Activated T-cell treated with anti-CD3 and anti-CD28 coated beads, Interleukin-2, amount 50 U/mL, for 4 hours (primary cell): Measurements from ENCODE around the gene SLC35E2B. TPM values are rescaled to one million over a fixed set of nuclear protein-coding genes. Genes with fewer than 3 reads are reported as not detected.
A peak's percentile ranks its signal among the peaks of the same experiment; 100 is the strongest.
"Not testable (repeated sequence)": the region's sequence is repeated elsewhere in the genome, so short reads cannot be mapped to it uniquely, and the experiment has no call there.

Experiments
- ATAC-seq, 2 donors: fragments of 200-7000 bp; cut with Tn5 transposase; one replicate each; pipeline ENCODE4 v1.10.0; 2021
- DNase-seq: peaks from one replicate; pipeline ENCODE4 v3.0.0-alpha.2; 2020
- H3K27me3 Mint-ChIP-seq: one replicate; pipeline ENCODE4 v1.8.0; 2021; ENCODE audit warnings: low read depth, mixed read lengths
- H3K36me3 Mint-ChIP-seq: one replicate; pipeline ENCODE4 v1.8.0; 2022; ENCODE audit warnings: mixed read lengths; ENCODE audit not compliant: insufficient read depth
- H3K4me1 Mint-ChIP-seq: one replicate; pipeline ENCODE4 v1.8.0; 2021; ENCODE audit warnings: low read depth, mixed read lengths
- H3K4me3 Mint-ChIP-seq: one replicate; pipeline ENCODE4 v1.8.0; 2021; ENCODE audit warnings: mild to moderate bottlenecking, moderate library complexity, mixed read lengths
- H3K9me3 Mint-ChIP-seq: one replicate; pipeline ENCODE4 v1.8.0; 2021; ENCODE audit warnings: mixed read lengths
- total RNA-seq, 3 donors: library from RNA; stranded (reverse); gene quantifications; one replicate each; pipeline ENCODE4 v1.2.1, GENCODE V29; 2021

SLC35E2B gene
- total RNA-seq, 3 donors from 2014 or later, result 14.8 to 27.2 (median 20.2) TPM

DNA sequence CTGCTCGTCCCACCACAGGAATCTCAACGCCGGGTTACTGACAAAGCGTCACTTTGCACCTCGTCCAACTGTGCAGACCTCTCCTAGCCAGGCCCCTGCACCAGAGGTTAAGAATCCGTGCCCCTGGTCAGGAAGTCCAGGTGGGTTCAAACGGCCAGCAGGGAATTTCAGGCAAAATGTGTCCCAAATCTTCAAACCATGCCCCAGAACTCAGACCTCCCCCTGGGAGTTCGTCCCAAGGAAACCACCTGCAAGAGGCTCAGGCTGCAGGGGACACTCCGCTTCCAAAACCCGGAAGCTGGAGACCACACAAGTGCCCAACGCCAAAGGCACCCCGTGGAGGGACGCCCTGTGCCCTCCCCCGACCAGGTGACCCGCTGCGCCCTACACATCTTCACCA is 1.2 kb downstream of the SLC35E2B start:
- H3K9me3 Mint-ChIP-seq, DNase-seq, H3K4me3 Mint-ChIP-seq, ATAC-seq, H3K27me3 Mint-ChIP-seq, H3K36me3 Mint-ChIP-seq: not testable (repeated sequence)
- peaks cover 28% of the 10 kb centered on the region for H3K4me1 Mint-ChIP-seq

DNA sequence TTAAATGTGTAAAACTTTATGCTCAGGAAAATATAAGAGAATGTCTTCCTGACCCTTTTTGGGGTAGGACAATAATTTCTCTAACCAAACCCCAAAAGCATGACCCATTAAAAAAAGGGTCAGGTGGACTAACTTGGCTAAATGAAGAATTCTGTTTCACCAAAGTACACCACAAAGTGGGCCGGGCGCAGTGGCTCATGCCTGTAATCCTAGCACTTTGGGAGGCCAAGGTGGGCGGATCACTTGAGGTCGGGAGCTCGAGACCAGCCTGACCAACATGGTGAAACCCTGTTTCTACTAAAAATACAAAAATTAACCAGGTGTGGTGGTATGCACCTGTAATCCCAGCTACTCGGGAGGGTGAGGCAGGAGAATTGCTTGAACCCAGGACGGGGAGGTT is 3.1 kb downstream of the SLC35E2B start:
- not testable (repeated sequence) for H3K36me3 Mint-ChIP-seq, H3K9me3 Mint-ChIP-seq, H3K27me3 Mint-ChIP-seq, DNase-seq, ATAC-seq
- H3K4me1 Mint-ChIP-seq, result peaks cover 37% of the 10 kb centered on the region
- peak overlapping the region; percentile 21 for H3K4me3 Mint-ChIP-seq

DNA sequence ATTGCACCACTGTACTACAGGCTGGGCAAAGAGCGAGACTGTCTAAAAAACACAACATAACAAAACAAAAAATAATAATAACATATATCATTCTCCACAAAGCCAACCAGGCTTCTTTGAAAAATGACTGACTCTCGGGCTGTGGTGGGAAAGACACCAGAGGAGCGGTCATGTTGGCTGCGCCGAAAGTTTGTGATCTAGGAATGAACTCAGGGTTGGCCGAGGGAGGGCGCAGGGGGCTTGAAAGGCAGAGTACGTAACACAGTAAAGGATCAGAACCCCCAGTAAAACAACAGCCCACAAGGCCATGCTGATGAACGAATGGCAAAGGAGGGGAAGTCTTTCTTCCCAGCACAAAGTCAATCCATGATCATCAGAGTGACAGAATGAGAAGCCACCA is 4.7 kb downstream of the SLC35E2B start:
- DNase-seq, result no peak
- no peaks in the 10 kb centered on the region for H3K27me3 Mint-ChIP-seq
- H3K4me3 Mint-ChIP-seq, result no peak overlapping the region
- H3K9me3 Mint-ChIP-seq, result no peaks in the 10 kb centered on the region
- H3K4me1 Mint-ChIP-seq, result peaks cover 52% of the 10 kb centered on the region
- no peak for ATAC-seq
- peaks cover 18% of the 10 kb centered on the region for H3K36me3 Mint-ChIP-seq

DNA sequence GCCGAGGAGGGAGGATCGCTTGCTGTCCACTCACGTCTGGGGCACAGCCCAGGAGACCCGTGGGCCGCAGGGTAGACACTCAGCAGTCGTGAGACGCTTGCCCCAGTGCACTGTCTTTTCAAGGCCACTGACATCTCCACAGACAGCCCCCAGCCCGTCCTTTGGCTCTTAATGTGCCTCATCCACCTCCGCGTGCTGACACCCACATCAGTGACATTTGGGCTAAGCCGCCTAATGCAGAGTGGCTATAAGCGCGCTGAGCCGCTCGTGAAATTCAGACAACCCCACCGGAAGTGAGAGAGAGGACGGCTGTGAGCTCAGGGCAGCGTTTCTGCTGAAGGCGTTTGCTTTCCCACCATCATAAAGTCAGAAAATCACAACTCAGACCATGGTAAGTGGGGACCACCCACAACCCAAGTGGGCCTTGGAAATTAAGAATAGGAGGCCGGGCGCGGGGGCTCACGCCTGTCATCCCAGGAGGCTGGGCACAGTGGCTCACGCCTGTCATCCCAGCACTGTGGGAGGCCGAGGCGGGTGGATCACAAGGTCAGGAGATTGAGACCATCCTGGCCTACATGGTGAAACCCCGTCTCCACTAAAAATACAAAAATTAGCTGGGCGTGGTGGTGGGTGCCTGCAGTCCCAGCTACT is 8.4 kb downstream of the SLC35E2B start:
- H3K4me3 Mint-ChIP-seq, result no peak overlapping the region
- DNase-seq (no peak), ATAC-seq (no peak)
- peaks cover 17% of the 10 kb centered on the region for H3K36me3 Mint-ChIP-seq
- H3K9me3 Mint-ChIP-seq, result no peaks in the 10 kb centered on the region
- peaks cover 56% of the 10 kb centered on the region for H3K4me1 Mint-ChIP-seq
- H3K27me3 Mint-ChIP-seq, result no peaks in the 10 kb centered on the region

DNA sequence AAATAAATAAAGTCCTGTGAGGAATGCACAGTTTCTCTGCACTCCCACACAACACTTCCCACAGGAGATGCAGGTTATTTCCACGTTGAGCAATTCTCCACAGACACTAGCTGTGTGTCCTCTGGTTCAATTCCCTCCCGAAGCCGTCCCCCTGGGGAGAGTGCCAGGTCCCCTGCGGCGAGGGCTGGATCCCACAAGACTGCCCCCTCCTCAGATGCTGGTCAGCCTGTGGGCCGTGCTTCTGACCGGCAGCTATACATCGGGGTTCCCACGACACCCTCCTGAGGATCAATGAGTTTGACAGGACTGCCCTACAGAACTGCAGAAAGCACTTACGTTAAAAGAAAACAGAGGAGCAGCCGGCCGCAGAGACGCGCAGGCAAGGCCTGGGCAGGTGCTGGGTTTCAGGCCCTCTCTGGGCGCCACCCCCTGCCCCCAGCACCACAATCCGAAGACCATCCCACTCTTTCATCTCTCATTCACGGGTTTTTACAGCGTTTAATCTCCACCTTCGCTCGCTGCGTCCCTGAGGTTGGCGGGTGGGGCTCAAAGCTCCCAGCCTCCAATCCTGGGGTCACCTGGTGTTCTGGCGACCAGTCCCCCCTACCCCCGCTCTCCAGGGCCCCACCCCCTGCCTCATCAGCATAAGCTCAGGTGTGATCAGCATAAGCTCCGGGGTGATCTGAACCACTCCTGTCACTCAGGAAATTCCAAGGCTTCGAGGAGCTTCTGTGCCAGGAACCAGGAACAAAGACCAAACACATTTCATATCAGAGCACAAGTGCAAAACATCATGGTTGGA is 9.3 kb downstream of the SLC35E2B start:
- no peak overlapping the region for H3K4me3 Mint-ChIP-seq
- H3K9me3 Mint-ChIP-seq, result no peaks in the 10 kb centered on the region

DNA sequence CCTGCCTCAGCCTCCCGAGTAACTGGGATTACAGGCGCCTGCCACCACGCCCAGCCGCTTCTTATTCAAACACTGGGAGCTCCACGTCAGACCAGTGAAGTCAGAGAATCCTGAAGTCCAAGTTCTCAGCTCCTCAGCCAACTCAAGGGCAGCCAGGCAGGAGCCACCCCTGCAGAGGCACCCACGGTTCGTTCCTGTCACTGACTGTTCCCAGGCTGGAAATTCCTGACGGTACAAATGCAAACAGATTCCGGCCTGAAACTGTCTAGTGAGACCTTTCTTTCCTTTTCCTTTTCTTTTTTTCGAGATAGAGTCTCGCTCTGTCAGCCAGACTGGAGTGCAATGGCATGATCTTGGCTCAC is 11.7 kb downstream of the SLC35E2B start:
- DNase-seq (no peak), ATAC-seq (no peak)
- Mint-ChIP-seq H3K36me3 (peaks cover 12% of the 10 kb centered on the region), H3K9me3 (no peaks in the 10 kb centered on the region), H3K4me3 (no peak overlapping the region), H3K27me3 (no peaks in the 10 kb centered on the region), H3K4me1 (peaks cover 57% of the 10 kb centered on the region)

More for the DNA sequence above, 9.3 kb downstream of the SLC35E2B start:
- ATAC-seq (no peak), DNase-seq (no peak)
- peaks cover 60% of the 10 kb centered on the region for H3K4me1 Mint-ChIP-seq
- H3K27me3 Mint-ChIP-seq, result no peaks in the 10 kb centered on the region
- H3K36me3 Mint-ChIP-seq, result peaks cover 16% of the 10 kb centered on the region

DNA sequence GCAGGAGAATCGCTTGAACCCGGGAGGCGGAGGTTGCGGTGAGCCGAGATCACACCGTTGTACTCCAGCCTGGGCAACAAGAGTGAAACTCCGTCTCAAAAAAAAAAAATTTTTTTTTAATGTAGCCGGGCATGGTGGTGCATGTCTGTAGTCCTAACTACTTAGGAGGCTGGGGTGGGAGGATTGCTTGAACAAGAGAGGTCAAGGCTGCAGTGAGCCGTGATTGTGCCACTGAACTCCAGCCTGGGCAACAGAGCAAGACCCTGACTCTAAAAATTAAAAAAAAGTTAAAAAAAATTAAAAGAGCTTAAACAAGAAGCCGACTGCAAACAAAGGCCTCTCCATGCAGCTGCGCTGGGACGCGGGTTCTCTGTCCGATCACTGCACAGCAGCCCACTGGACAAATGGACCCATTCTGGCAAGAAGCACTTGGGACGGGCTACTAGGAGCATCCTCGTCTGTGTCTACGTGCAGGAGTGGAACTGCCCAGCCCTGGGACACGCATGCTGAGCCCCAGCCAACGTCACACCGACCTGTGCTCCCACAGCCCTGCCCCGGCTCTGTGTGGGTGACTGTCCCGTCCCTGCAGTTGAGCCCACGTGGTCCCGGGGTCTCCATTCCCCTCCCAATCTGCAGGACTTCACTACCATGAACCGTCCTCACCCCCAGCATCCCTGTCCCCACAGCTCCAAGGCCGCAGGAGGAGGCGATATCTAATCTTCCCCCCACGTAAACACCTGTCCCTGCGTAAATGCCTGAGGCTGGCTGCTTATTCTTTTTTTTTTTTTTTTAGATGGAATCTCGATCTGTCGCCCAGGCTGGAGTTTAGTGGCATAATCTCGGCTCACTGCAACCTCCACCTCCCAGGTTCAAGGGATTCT is 12.3 kb downstream of the SLC35E2B start:
- ATAC-seq (no peak), DNase-seq (no peak)
- H3K4me1 Mint-ChIP-seq, result peaks cover 53% of the 10 kb centered on the region
- no peaks in the 10 kb centered on the region for H3K27me3 Mint-ChIP-seq
- H3K9me3 Mint-ChIP-seq, result no peaks in the 10 kb centered on the region
- H3K4me3 Mint-ChIP-seq, result no peak overlapping the region
- H3K36me3 Mint-ChIP-seq, result peaks cover 10% of the 10 kb centered on the region

DNA sequence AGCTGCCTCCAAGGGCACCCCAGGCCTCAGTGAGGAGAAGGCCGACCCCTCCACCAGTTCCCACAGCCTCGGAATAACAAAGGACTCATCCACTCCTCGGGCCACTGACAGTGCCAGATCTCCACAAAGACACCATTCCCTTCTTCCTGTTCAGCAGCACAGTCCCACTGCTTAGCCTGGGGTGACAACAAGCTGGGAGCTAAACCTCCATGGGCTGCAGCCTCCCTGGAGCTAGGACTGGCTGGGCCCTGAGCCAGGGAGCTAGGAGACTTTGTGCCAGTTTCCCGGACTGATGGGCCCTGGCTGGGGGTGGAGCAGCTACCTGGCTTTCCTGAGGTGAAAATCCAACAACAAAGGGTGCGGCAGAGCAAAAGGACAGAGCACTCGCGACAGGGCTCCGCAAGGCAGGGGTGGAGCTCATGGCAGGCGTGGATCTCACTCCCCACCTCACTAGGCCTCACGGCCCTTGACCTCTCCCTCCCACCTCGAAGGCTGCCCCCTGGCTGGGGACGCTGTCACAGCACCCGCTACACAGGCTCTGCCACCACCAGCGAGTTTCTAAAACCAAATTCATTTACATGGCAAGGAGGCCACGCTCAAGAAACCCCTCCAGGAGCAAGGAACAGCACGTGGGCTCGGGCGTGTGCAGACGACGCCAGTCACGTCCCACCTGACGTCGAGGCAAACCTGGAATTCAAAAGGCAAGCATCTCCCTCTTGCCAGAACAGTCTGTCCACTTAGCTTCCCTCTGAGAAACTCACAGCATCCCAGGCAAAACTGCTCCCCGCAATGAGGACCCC is 13.8 kb downstream of the SLC35E2B start:
- peak overlapping the region; percentile 84 for H3K4me3 Mint-ChIP-seq
- H3K9me3 Mint-ChIP-seq, result no peaks in the 10 kb centered on the region
- no peak for DNase-seq
- H3K4me1 Mint-ChIP-seq, result peaks cover 46% of the 10 kb centered on the region
- no peaks in the 10 kb centered on the region for H3K27me3 Mint-ChIP-seq
- peak; percentile 4 to 66 for ATAC-seq
- peaks cover 12% of the 10 kb centered on the region for H3K36me3 Mint-ChIP-seq

DNA sequence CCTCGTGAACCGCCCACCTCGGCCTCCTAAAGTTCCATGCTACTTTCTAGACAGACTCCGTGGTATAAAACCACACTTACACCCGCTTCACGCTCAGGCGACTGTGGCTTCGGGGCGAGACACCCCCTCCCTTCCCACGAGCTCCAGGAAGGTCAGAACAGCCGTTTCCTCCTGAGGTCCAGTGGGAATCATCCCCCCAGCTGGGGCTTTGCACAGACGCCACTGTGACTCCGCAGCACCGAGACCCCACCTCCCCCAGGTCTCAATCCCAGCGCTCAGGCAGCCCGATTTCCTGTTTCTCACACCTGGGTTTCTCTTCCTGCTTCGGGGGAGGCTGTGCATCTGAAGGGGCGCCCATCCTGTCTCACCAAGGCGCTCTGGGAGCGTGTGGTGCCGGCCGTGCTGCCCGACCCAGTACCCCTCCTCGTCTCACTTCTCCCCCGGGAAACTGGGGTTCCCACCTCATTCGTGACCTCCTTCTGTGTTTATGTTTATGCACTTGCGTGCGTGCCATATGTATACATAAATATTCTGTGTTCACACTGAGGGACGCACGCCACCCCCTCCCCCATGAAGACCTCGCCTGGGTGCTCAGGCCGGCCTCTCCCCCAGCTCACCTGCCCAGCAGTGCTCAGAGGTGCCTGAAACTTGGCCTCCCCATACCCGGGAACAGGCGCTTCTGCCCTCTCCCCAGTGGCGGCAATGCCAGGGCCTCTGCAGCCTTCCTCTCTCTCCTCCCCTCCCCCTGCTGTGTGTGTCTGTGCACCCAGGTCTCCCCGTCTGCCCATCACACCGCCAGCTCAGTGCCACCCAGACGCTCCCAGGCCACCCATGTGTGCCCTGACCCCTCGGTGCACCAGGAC is 14.6 kb downstream of the SLC35E2B start:
- Mint-ChIP-seq H3K36me3 (peaks cover 9% of the 10 kb centered on the region), H3K4me1 (peaks cover 38% of the 10 kb centered on the region), H3K4me3 (peak overlapping the region; percentile 84), H3K9me3 (no peaks in the 10 kb centered on the region), H3K27me3 (no peaks in the 10 kb centered on the region)
- DNase-seq, result peak; percentile 18
- ATAC-seq, result peak; percentile 74 to 77

DNA sequence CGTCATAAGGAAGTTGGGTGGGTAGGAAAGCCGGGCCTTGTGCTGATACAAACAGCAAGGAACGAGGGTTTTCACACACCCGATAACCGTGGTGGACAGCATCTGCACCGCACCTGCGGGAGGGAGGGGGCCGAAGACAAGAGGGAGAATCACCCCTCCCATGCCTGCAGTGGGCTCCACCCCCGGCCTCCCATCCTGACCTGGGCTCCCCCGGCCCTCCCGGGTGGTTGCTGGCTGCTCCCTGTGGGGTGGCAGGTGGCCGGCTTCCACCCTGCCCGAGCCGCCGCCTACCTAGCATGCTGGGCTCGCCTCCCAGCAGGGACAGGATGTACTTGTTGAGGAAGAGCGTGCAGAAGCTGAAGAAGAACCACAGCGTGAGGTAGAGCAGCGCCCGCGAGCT is 16.5 kb downstream of the SLC35E2B start:
- Mint-ChIP-seq H3K36me3 (peaks cover 15% of the 10 kb centered on the region), H3K4me1 (peaks cover 33% of the 10 kb centered on the region)
- not testable (repeated sequence) for H3K27me3 Mint-ChIP-seq, ATAC-seq, H3K9me3 Mint-ChIP-seq, DNase-seq, H3K4me3 Mint-ChIP-seq

DNA sequence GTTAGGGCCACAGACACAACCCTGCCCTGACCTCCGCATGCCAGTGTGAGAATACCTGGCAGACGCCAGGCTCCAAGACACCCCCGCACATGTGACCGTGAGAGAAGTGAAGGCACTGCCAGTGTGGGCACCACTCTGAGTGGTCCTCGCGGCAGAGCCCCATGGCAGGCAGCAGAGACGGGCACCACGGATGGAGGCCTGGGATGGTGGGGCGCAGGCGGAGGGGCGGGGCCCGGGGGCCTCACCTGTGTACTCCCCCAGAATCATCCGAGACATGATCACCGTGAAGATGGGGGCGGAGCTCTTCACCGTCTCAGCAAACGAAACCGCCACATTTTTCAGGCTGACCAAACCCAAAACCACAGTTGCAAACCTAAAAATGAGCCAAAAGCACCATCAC is 17.4 kb downstream of the SLC35E2B start:
- not testable (repeated sequence) for H3K4me3 Mint-ChIP-seq, ATAC-seq, H3K27me3 Mint-ChIP-seq, DNase-seq, H3K9me3 Mint-ChIP-seq
- peaks cover 20% of the 10 kb centered on the region for H3K36me3 Mint-ChIP-seq
- H3K4me1 Mint-ChIP-seq, result peaks cover 29% of the 10 kb centered on the region

DNA sequence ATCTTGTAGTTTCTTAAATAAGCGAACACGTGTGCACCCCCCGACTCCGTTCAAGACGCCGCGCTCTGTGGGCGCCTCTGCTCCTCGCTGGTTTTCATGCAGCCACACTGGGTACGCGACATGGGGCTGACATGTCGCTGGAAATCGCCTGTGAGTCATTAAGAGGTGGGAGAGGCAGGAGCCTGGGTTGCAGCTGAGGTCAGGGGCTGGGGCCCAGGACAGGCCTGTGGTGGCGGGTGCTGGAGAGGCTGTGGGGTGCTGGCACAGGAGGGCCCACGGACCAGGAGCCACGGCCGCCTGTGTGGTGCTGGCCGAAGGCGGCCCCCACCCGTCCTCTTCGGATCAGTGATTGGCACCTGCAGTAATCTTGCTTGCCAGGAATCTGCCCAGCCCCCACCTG is 17.8 kb downstream of the SLC35E2B start:
- H3K27me3 Mint-ChIP-seq, ATAC-seq, DNase-seq, H3K9me3 Mint-ChIP-seq, H3K4me3 Mint-ChIP-seq: not testable (repeated sequence)
- Mint-ChIP-seq H3K4me1 (peaks cover 29% of the 10 kb centered on the region), H3K36me3 (peaks cover 22% of the 10 kb centered on the region)
